GM10266 (cell line): ENCODE data around the gene THOC6.

Experiments
- DNase-seq: peaks from one replicate; pipeline ENCODE4 v3.0.0; 2012; ENCODE audit errors: extremely low spot score
- TF ChIP-seq, protein P1 (sequence below): IDR thresholded peaks from 2 replicates; pipeline ENCODE4 v1.5.1; 2012; ENCODE audit warnings: mild to moderate bottlenecking, low read depth; ENCODE audit not compliant: control insufficient read depth, insufficient read depth; ENCODE audit errors: missing control alignments

THOC6 gene

GRCh38 chr16:3045758-3046640 is 22.2 kb downstream of the THOC6 start, which contains the start of gene MMP25:
Gene MMP25 (plus strand): TSS chr16:3046561. CDS start chr16:3046918, 357 bp downstream.
- TF ChIP-seq, protein P1, sequence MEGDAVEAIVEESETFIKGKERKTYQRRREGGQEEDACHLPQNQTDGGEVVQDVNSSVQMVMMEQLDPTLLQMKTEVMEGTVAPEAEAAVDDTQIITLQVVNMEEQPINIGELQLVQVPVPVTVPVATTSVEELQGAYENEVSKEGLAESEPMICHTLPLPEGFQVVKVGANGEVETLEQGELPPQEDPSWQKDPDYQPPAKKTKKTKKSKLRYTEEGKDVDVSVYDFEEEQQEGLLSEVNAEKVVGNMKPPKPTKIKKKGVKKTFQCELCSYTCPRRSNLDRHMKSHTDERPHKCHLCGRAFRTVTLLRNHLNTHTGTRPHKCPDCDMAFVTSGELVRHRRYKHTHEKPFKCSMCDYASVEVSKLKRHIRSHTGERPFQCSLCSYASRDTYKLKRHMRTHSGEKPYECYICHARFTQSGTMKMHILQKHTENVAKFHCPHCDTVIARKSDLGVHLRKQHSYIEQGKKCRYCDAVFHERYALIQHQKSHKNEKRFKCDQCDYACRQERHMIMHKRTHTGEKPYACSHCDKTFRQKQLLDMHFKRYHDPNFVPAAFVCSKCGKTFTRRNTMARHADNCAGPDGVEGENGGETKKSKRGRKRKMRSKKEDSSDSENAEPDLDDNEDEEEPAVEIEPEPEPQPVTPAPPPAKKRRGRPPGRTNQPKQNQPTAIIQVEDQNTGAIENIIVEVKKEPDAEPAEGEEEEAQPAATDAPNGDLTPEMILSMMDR, result no peak
- DNase-seq, result peak; percentile 84

GRCh38 chr16:3046641-3047386 is 23.0 kb downstream of the THOC6 start:
- DNase-seq, result no peak
- TF ChIP-seq, protein P1, result no peak

DNA sequence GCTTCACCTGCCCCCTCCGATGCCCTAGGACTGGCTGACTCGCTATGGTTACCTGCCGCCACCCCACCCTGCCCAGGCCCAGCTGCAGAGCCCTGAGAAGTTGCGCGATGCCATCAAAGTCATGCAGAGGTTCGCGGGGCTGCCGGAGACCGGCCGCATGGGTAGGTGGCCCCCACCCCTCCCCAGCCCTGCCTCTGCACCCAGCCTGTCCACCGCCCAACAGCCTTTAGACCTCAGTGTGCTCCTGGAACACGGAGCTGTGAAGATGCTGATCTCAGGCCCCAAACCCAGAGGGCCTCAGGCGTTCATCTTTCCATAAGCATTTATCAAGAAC is 23.5 kb downstream of the THOC6 start:
- DNase-seq, result no peak
- TF ChIP-seq, protein P1, result no peak

DNA sequence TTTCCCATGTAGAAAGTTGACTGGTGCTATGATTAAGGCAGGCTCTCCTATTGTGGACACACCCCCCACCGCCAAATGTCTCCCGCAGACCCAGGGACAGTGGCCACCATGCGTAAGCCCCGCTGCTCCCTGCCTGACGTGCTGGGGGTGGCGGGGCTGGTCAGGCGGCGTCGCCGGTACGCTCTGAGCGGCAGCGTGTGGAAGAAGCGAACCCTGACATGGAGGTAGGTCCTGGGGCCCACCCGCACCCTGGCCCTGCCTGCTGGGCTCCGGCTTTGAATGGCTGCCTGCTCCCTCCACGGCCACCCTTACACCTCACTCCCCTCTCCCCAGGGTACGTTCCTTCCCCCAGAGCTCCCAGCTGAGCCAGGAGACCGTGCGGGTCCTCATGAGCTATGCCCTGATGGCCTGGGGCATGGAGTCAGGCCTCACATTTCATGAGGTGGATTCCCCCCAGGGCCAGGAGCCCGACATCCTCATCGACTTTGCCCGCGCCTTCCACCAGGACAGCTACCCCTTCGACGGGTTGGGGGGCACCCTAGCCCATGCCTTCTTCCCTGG is 26.2 kb downstream of the THOC6 start:
- no peak for DNase-seq
- TF ChIP-seq, protein P1, result no peak

DNA sequence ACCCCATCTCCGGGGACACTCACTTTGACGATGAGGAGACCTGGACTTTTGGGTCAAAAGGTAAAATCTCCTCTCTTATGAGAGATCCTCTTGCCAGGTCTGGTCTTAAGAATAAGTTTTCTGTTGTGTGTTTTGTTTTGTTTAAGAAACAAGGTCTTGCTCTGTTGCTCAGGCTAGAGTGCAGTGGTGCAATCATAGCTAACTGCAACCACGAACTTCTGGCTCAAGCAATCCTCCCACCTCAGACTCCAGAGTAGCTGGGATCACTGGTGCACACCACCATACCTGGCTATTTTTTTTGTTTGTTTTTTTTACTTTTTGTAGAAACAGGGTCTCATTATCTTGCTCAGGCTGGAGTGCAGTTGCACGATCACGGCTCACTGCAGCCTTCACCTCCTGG is 26.7 kb downstream of the THOC6 start:
- DNase-seq, result no peak
- TF ChIP-seq, protein P1, result no peak

GRCh38 chr16:3051009-3051408 is 27.2 kb downstream of the THOC6 start:
- no peak for DNase-seq
- TF ChIP-seq, protein P1, result no peak
